HG03378 (cell line): Measurements from ENCODE around the gene PCED1B.
"Not testable (repeated sequence)": the region's sequence is repeated elsewhere in the genome, so short reads cannot be mapped to it uniquely, and the experiment has no call there.

Experiments
- ATAC-seq: cut with Tn5 transposase; IDR thresholded peaks from one replicate; pipeline ENCODE4 v1.9.1; 2021; ENCODE audit warnings: mild to moderate bottlenecking, moderate library complexity; ENCODE audit not compliant: unreplicated experiment

Gene PCED1B

GRCh38 chr12:47117305-47117704 lies 37.9 kb downstream of the PCED1B start:
- not testable (repeated sequence) for ATAC-seq

DNA sequence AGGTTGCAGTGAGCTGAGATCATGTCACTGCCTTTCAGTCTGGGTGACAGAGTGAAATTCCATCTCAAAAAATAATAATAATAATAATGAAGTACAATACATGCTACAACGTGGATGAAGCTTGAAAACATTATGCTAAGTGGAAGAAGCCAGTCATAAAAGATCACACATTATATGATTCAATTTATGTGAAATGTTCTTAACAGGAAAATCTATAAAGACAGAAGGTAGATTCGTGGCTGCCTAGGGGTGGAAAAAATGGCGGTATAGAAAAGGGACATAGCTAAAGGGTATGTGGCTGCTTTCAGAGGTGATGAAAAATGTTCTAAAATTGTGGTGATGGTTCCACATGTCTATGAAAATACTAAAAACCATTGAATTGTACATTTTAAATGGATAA lies 41.3 kb downstream of the PCED1B start:
- no peak for ATAC-seq

DNA sequence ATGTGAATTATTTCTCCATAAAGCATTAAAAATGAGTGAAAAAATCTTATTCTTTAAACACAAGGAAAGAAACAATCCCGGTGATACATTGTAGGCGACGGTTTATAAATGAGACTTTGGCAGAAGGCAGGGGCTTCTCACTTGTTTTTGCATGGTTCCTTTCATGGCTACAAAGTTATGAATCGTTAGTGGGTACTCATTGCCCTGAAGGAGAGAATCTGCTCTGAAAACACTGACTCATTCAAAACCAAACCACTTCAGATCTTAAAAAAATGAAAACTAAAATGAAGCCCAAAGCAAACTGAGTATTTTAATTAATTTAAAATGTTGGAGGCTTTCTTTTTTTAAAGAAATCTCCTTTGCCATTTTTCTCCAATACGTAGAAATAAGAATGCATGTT lies 41.7 kb downstream of the PCED1B start:
- no peak for ATAC-seq

DNA sequence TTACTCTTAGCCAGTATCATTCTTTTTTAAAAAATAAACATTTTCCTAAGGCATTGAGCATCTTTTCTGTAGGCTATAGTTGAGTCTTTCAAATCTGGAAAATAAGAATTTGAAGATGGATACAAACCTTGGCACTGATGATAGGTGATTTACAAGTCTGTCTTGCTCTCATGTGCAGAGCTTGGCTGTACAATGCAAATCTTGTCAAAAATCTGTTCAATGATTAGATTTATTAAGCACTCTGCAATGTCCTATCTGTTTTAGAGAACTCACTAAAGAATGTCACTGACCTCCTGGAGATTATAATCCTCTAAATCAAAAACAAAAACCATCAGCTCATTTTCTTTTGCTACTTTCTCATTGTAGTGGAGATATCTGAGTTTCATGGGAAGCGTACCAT lies 43.2 kb downstream of the PCED1B start:
- no peak for ATAC-seq

GRCh38 chr12:47123730-47124129 lies 44.3 kb downstream of the PCED1B start:
- ATAC-seq: no peak

DNA sequence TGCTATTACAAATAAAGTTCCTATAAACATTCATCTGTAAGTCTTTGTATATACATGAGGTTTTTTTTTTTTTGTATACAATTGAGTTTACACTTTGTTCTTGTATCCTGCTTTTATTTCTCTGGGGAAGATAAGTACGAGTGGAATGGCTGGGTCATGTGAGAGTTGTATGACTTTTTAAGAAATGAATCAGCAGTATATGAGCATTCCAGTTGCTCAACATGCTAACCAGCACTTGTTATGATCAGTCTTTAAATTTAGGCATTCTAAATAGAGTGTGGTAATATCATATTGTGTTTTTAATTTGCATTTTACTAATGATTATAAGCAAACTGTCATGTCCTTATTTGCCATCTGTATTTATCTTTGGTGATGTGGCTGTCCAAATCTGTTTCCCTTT lies 45.0 kb downstream of the PCED1B start:
- ATAC-seq: no peak

GRCh38 chr12:47126246-47126645 lies 46.8 kb downstream of the PCED1B start:
- no peak for ATAC-seq

DNA sequence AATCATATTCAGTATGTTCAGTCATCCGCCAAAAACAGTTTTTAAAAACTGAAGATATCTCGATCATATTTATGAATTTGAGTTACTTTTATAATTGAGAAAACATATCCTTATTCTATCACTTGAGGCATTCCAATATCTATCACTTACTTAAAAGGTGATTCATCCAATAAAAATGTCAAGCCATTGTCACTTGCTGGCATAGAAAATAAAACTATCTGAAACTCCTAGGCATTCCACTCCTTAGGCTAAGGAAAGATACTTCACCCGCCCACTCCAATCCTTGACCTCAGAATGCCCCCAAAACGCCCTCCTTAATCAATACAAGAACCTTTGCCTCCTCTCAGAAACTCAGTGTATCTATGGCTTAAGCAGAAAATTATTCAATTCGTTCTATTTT lies 51.6 kb downstream of the PCED1B start:
- ATAC-seq: no peak

- ATAC-seq: no peak
Observed at GRCh38 chr12:47134005-47134404, 54.6 kb downstream of the PCED1B start.

DNA sequence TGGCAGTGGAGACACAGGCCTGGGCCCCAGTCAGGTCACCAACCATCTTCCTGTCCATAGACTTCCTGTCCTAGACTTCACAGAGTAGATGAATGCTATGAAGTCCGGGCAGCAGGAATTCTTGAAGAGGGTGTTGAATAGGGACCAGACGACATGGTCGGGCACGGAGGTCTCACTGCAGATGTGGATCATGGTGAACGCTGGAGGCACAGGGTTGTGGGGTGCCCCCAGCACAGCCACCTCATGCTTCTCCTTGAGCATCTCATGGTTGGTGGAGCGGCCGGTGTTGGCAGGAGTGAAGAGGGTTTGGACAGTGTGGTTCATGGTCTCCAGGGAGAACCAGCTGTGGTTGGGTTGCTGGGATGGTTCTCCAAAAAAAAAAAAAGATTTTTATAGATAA lies 56.2 kb downstream of the PCED1B start:
- ATAC-seq: no peak

GRCh38 chr12:47139000-47139681 lies 59.7 kb downstream of the PCED1B start:
- ATAC-seq: no peak

GRCh38 chr12:47141459-47141858 lies 62.0 kb downstream of the PCED1B start:
- ATAC-seq: no peak

DNA sequence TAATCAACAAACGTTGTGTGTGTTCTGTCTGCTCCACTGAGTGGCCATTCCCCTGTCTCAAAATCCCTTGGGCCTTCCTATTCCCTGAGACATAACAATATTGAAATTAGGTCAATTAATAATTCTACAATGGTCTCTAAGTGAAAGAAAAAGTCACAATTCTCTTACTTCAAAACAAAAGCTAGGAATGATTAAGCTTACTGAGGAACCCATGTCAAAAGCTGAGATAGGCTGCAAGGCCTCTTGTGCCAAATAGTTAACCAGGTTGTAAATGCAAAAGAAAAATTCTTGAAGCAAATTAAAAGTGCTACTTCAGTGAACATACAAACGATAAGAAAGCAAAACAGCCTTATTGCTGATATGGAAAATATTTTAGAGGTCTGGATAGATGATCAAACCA lies 65.3 kb downstream of the PCED1B start:
- no peak for ATAC-seq

- no peak for ATAC-seq
Observed at GRCh38 chr12:47145188-47145587, 65.8 kb downstream of the PCED1B start.

DNA sequence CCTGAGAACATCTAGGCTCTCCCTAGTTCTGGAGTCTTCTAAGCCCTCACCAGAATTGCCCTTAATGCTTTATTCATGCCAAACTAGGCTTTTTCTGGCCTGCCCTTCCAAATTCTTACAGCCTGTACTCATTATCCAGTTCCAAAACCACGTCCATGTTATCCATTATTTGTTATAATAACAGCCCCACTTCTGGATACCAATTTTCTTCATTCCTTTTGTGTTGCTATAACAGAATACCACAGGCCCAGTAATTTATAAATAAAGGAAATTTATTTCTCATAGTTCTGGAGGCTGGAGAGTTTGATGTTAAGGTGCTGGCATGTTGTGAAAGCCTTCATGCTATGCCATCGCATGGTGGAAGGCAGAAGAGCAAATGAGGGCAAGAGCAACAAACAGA lies 68.3 kb downstream of the PCED1B start:
- no peak for ATAC-seq

- ATAC-seq: no peak
Observed at GRCh38 chr12:47149146-47149545, 69.7 kb downstream of the PCED1B start.

DNA sequence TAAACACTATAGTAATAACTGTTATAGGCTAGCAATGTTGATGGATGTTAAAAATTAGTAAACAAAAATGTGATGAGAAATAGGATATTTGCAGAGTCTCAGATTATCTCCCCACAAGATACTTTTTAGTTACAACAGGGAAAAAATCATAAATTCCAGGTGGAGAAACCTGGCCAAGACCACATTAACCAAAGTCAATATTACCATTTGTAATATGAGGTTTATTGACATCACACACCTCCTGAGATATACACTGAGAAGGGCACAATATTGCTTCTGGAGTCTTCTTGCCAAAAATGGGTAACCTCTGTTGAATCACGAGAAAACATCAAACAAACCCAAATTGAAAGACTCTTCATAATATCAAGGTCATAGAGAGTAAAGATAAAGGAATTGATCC lies 72.7 kb downstream of the PCED1B start:
- no peak for ATAC-seq

- ATAC-seq: no peak
Observed at GRCh38 chr12:47155457-47156166, 76.2 kb downstream of the PCED1B start.

- no peak for ATAC-seq
Observed at GRCh38 chr12:47156167-47156736, 76.8 kb downstream of the PCED1B start.

GRCh38 chr12:47158792-47159191 lies 79.4 kb downstream of the PCED1B start:
- ATAC-seq: no peak

DNA sequence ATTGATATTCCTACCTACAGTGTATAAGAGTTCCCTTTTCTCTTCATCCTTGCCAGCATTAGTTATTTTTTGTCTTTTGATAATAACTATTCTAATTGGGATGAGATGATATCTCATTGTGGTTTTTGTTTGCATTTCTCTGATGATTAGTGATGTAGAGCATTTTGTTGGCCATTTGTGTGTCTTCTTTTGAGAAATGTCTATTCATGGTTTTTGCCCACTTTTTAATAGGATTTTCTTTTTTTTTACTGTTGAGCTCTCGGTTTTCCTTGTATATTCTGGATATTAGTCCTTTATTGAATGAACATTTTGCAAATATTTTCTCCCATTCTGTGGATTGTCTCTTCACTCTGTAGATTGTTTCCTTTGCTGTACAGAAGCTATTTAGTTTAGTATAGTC lies 79.9 kb downstream of the PCED1B start:
- no peak for ATAC-seq
